Measurements from ENCODE around the gene FNDC11. TPM values are rescaled to one million over a fixed set of nuclear protein-coding genes. Genes with fewer than 3 reads are reported as not detected.

Gene FNDC11
- total RNA-seq, 1 experiment from 2014 or later = 1.8 TPM

- POLR2A ChIA-PET (ENCODE audit: unreplicated experiment) = interaction anchor here (0.6 kb wide), 1 partner anchor 41 kb away, joined by 3 read pairs; no protein-coding TSS in a partner anchor
- CTCF ChIA-PET = interaction anchor here (0.6 kb wide), 2 partner anchors 58 to 82 kb away, joined by 4 to 7 read pairs; partner anchors contain the start of gene RTEL1
- Histone ChIP-seq H3F3A (ENCODE audit: low read length, unreplicated experiment) (no peaks in the 10 kb centered on the region), H3K9me2 (replicated peaks; ENCODE audit: low read length) (no peaks in the 10 kb centered on the region), H3K9ac (ENCODE audit: low read length) (no peak overlapping the region), H3K79me2 (ENCODE audit: low read length) (peaks cover 12% of the 10 kb centered on the region), H3K4me2 (ENCODE audit: low read length) (no peak overlapping the region), H3K27ac (ENCODE audit: low read length) (no peak overlapping the region), H4K20me1 (ENCODE audit: low read length) (no peaks in the 10 kb centered on the region), H3K9me3 (ENCODE audit: low read length) (no peaks in the 10 kb centered on the region), H3K4me1 (ENCODE audit: insufficient read depth, low read length) (peaks cover 23% of the 10 kb centered on the region), H3K4me3 (ENCODE audit: low read length) (no peak overlapping the region), H2AFZ (ENCODE audit: low read length) (no peak overlapping the region), H3K27me3 (ENCODE audit: low read length) (no peaks in the 10 kb centered on the region), H3K36me3 (ENCODE audit: low read depth, low read length) (no peaks in the 10 kb centered on the region)
- intact Hi-C loops (cut with micrococcal nuclease) = no loop called here
- ATAC-seq (no peak), DNase-seq (no peak)
- TF ChIP-seq EZH2 (IDR thresholded peaks at IDR 0.05; ENCODE audit: low read length, unreplicated experiment) (no peak), EZH2phosphoT487 (IDR thresholded peaks at IDR 0.05; ENCODE audit: borderline replicate concordance, low read length) (no peak)
- TF ChIP-seq, protein P1, sequence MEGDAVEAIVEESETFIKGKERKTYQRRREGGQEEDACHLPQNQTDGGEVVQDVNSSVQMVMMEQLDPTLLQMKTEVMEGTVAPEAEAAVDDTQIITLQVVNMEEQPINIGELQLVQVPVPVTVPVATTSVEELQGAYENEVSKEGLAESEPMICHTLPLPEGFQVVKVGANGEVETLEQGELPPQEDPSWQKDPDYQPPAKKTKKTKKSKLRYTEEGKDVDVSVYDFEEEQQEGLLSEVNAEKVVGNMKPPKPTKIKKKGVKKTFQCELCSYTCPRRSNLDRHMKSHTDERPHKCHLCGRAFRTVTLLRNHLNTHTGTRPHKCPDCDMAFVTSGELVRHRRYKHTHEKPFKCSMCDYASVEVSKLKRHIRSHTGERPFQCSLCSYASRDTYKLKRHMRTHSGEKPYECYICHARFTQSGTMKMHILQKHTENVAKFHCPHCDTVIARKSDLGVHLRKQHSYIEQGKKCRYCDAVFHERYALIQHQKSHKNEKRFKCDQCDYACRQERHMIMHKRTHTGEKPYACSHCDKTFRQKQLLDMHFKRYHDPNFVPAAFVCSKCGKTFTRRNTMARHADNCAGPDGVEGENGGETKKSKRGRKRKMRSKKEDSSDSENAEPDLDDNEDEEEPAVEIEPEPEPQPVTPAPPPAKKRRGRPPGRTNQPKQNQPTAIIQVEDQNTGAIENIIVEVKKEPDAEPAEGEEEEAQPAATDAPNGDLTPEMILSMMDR (conservative IDR thresholded peaks at IDR 0.05; ENCODE audit: low read depth, low read length) = no peak
- BruUV-seq (replicated peaks) = no TSS peak
Observed at GRCh38 chr20:63576311-63576710, 22.4 kb downstream of the FNDC11 start.

- H3K4me3 ChIP-seq (ENCODE audit: low read length) = no peak overlapping the region
- no peak for ATAC-seq
- intact Hi-C loops (cut with micrococcal nuclease) = no loop called here
Observed at GRCh38 chr20:63577317-63577894, 23.4 kb downstream of the FNDC11 start.

More at GRCh38 chr20:63577317-63577894, 23.4 kb downstream of the FNDC11 start:
- Histone ChIP-seq H3K4me2 (ENCODE audit: low read length) (no peak overlapping the region), H3F3A (ENCODE audit: low read length, unreplicated experiment) (no peaks in the 10 kb centered on the region), H2AFZ (ENCODE audit: low read length) (no peak overlapping the region), H3K27me3 (ENCODE audit: low read length) (no peaks in the 10 kb centered on the region), H4K20me1 (ENCODE audit: low read length) (no peaks in the 10 kb centered on the region), H3K9ac (ENCODE audit: low read length) (no peak overlapping the region), H3K9me3 (ENCODE audit: low read length) (no peaks in the 10 kb centered on the region), H3K36me3 (ENCODE audit: low read depth, low read length) (no peaks in the 10 kb centered on the region), H3K4me1 (ENCODE audit: insufficient read depth, low read length) (peaks cover 24% of the 10 kb centered on the region), H3K27ac (ENCODE audit: low read length) (no peak overlapping the region), H3K9me2 (replicated peaks; ENCODE audit: low read length) (no peaks in the 10 kb centered on the region), H3K79me2 (ENCODE audit: low read length) (peaks cover 12% of the 10 kb centered on the region)
- POLR2A ChIA-PET (ENCODE audit: unreplicated experiment) = no interaction called here
- no TSS peak for BruUV-seq (replicated peaks)
- DNase-seq = no peak
- TF ChIP-seq EZH2 (IDR thresholded peaks at IDR 0.05; ENCODE audit: low read length, unreplicated experiment) (no peak), EZH2phosphoT487 (IDR thresholded peaks at IDR 0.05; ENCODE audit: borderline replicate concordance, low read length) (no peak)
- TF ChIP-seq, protein P1 (conservative IDR thresholded peaks at IDR 0.05; ENCODE audit: low read depth, low read length) = no peak
- CTCF ChIA-PET = no interaction called here
